GM10266 (cell line): ENCODE results near the gene STK31.
A peak's percentile ranks its signal among the peaks of the same experiment; 100 is the strongest.
"Not testable (repeated sequence)": the region's sequence is repeated elsewhere in the genome, so short reads cannot be mapped to it uniquely, and the experiment has no call there.

ENCODE experiments used
- DNase-seq: peaks from one replicate; pipeline ENCODE4 v3.0.0; 2012; ENCODE audit errors: extremely low spot score
- CTCF ChIP-seq: IDR thresholded peaks from 2 replicates; pipeline ENCODE4 v1.5.1; 2012; ENCODE audit warnings: mild to moderate bottlenecking, low read depth; ENCODE audit not compliant: control insufficient read depth, insufficient read depth; ENCODE audit errors: missing control alignments

The STK31 gene

GRCh38 chr7:23680414-23681405, 29.3 kb upstream of the STK31 start:
- DNase-seq, result peak; percentile 53
- no peak for TF ChIP-seq CTCF

- not testable (repeated sequence) for DNase-seq
These were observed 26.0 kb upstream of the STK31 start for GRCh38 chr7:23684041-23684440.

- no peak for DNase-seq
- no peak for TF ChIP-seq CTCF
These were observed 24.3 kb upstream of the STK31 start for GRCh38 chr7:23685731-23686130.

GRCh38 chr7:23687011-23687410, 23.0 kb upstream of the STK31 start:
- DNase-seq, result no peak
- TF ChIP-seq CTCF, result no peak

GRCh38 chr7:23689165-23689564, 20.9 kb upstream of the STK31 start:
- TF ChIP-seq CTCF, result no peak
- DNase-seq, result no peak

- DNase-seq, result no peak
- TF ChIP-seq CTCF, result no peak
These were observed 18.7 kb upstream of the STK31 start for GRCh38 chr7:23691320-23691719.

- TF ChIP-seq CTCF, result no peak
- DNase-seq, result no peak
These were observed 16.8 kb upstream of the STK31 start for GRCh38 chr7:23693224-23693623.
